ENCODE measurements around the gene IKZF2.

IKZF2 gene

DNA sequence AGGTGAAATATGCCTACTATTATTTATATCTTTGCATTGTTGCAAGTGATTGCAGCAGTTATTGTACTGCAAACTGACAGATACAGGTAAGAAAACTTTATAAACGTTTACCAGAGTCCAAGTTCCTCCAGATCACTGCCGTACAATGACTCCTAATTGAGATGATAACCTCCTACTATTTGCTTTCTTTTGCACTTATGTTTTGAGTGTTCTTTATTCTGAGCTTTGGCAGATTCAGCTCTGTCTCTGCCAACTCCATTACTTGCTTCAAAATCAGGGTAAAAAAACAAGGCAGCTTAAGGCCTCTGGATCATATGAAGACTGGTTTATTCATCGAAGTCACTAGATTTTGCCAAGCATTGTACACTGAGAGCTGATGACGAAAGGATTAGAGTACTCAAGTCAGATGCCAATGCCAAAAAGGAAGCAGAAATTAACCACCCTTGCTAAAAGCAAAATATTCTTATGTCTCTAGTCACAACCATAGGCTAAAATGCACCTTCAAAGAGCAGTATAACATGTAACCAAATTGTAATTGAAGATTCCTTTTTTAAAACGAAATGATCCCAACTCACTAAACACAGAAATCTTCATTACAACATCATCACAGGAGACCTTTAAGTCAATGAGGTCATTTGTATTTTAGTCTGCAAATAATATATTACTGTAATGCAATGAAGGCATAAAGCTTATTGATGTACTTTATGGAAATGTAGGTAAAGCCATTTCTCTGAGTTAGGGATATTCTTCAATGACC lies 10.5 kb upstream of the IKZF2 start:
- Histone ChIP-seq H2AFZ (ENCODE audit: low read depth) (no peak overlapping the region), H3K36me3 (ENCODE audit: insufficient read depth) (no peaks in the 10 kb centered on the region), H3K27me3 (ENCODE audit: insufficient read depth, low read depth) (no peaks in the 10 kb centered on the region), H3K79me2 (ENCODE audit: insufficient read depth, low read depth) (no peaks in the 10 kb centered on the region), H3K4me3 (IDR thresholded peaks at IDR 0.05; ENCODE audit: insufficient read depth, low read depth, low read length) (no peak overlapping the region), H3K9ac (no peak overlapping the region), H3K4me2 (no peak overlapping the region), H4K20me1 (ENCODE audit: insufficient read depth) (no peaks in the 10 kb centered on the region), H3K4me1 (ENCODE audit: low read depth, poor library complexity, severe bottlenecking) (peaks cover 11% of the 10 kb centered on the region), H3K27ac (no peak overlapping the region)
- TF ChIP-seq, protein P1, sequence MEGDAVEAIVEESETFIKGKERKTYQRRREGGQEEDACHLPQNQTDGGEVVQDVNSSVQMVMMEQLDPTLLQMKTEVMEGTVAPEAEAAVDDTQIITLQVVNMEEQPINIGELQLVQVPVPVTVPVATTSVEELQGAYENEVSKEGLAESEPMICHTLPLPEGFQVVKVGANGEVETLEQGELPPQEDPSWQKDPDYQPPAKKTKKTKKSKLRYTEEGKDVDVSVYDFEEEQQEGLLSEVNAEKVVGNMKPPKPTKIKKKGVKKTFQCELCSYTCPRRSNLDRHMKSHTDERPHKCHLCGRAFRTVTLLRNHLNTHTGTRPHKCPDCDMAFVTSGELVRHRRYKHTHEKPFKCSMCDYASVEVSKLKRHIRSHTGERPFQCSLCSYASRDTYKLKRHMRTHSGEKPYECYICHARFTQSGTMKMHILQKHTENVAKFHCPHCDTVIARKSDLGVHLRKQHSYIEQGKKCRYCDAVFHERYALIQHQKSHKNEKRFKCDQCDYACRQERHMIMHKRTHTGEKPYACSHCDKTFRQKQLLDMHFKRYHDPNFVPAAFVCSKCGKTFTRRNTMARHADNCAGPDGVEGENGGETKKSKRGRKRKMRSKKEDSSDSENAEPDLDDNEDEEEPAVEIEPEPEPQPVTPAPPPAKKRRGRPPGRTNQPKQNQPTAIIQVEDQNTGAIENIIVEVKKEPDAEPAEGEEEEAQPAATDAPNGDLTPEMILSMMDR (conservative IDR thresholded peaks at IDR 0.05; ENCODE audit: low read depth, low read length), result no peak

DNA sequence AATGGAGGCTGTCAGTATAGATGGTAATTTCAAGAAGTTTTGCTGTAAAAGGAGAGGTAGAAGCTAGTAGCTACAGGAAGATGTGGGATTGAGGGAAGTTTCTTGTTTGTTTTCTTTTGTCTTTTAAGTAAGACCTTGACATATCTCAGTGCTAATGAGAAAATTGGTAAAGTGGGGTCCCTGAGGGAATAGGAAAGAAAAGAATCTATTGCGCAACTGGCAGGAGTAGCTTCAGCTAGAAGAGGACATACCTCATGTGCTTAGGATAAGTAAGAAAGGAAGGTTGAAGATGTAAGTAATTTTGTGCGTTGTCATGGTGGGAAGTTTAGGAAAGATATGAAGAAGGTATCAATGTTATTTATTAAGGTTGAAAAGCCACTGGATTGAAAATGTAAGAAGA lies 8.4 kb upstream of the IKZF2 start:
- no peaks in the 10 kb centered on the region for H3K79me2 ChIP-seq (ENCODE audit: insufficient read depth, low read depth)
- H3K9ac ChIP-seq, result no peak overlapping the region
- H2AFZ ChIP-seq (ENCODE audit: low read depth), result no peak overlapping the region
- no peaks in the 10 kb centered on the region for H3K36me3 ChIP-seq (ENCODE audit: insufficient read depth)
- H3K4me2 ChIP-seq, result no peak overlapping the region
- peaks cover 19% of the 10 kb centered on the region for H3K4me1 ChIP-seq (ENCODE audit: low read depth, poor library complexity, severe bottlenecking)
- H4K20me1 ChIP-seq (ENCODE audit: insufficient read depth), result no peaks in the 10 kb centered on the region
- no peaks in the 10 kb centered on the region for H3K27me3 ChIP-seq (ENCODE audit: insufficient read depth, low read depth)
- H3K4me3 ChIP-seq (IDR thresholded peaks at IDR 0.05; ENCODE audit: insufficient read depth, low read depth, low read length), result no peak overlapping the region
- TF ChIP-seq, protein P1 (conservative IDR thresholded peaks at IDR 0.05; ENCODE audit: low read depth, low read length), result no peak
- H3K27ac ChIP-seq, result no peak overlapping the region

DNA sequence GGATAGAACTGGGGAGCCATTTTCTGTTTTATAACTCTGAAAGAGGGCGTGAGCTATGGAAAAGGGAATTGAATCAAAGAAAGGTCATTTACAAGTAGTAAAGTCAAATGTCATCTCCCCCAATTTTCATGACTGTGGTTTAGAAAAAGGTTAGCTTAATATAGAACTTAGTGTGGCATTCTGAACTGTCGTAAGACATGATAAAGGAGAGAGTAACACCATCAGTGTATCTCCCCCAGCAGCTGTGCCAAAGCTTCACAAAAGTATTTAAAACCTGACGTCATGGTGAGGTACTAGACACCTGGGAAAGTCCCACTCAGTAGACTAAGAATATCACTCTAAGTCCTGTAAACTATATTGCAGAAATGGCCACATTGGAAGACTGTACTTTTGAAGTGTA lies 5.8 kb upstream of the IKZF2 start:
- Histone ChIP-seq H3K9ac (no peak overlapping the region), H2AFZ (ENCODE audit: low read depth) (no peak overlapping the region), H3K27me3 (ENCODE audit: insufficient read depth, low read depth) (no peaks in the 10 kb centered on the region), H3K4me2 (peak overlapping the region; percentile 21; the same call in 1 of the 2 replicates), H3K79me2 (ENCODE audit: insufficient read depth, low read depth) (0 out of 2 replicates have a peak, but pooled peaks cover 4% of the 10 kb centered on the region), H4K20me1 (ENCODE audit: insufficient read depth) (no peaks in the 10 kb centered on the region), H3K4me1 (ENCODE audit: low read depth, poor library complexity, severe bottlenecking) (peaks cover 34% of the 10 kb centered on the region), H3K27ac (no peak overlapping the region), H3K36me3 (ENCODE audit: insufficient read depth) (no peaks in the 10 kb centered on the region), H3K4me3 (IDR thresholded peaks at IDR 0.05; ENCODE audit: insufficient read depth, low read depth, low read length) (no peak overlapping the region)
- TF ChIP-seq, protein P1 (conservative IDR thresholded peaks at IDR 0.05; ENCODE audit: low read depth, low read length), result no peak

DNA sequence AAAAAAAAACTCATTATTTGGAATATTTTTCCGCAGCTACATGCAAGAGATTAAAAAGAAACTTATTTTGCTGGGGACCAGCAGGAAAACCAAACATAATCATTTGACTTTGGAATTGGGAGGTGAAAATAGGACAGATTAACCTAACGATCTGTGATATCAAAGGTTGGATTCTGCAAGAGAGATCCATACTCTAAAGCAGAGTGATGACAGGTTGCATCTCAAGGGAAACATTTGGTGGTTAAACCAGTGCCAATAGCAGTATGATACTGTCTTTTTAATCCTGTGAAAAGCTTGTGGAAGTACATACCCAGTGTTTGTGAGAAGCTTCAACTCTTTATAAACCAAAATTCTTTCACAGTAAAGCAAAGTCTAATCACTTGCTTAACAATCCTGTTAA lies 5.3 kb upstream of the IKZF2 start:
- no peaks in the 10 kb centered on the region for H3K27me3 ChIP-seq (ENCODE audit: insufficient read depth, low read depth)
- 0 out of 2 replicates have a peak, but pooled peaks cover 4% of the 10 kb centered on the region for H3K79me2 ChIP-seq (ENCODE audit: insufficient read depth, low read depth)
- H2AFZ ChIP-seq (ENCODE audit: low read depth), result no peak overlapping the region
- peak overlapping the region; percentile 21; the same call in 1 of the 2 replicates for H3K4me2 ChIP-seq
- H3K27ac ChIP-seq, result no peak overlapping the region
- H3K9ac ChIP-seq, result no peak overlapping the region
- H4K20me1 ChIP-seq (ENCODE audit: insufficient read depth), result no peaks in the 10 kb centered on the region
- H3K36me3 ChIP-seq (ENCODE audit: insufficient read depth), result no peaks in the 10 kb centered on the region
- no peak overlapping the region for H3K4me3 ChIP-seq (IDR thresholded peaks at IDR 0.05; ENCODE audit: insufficient read depth, low read depth, low read length)
- TF ChIP-seq, protein P1 (conservative IDR thresholded peaks at IDR 0.05; ENCODE audit: low read depth, low read length), result no peak
- H3K4me1 ChIP-seq (ENCODE audit: low read depth, poor library complexity, severe bottlenecking), result peaks cover 34% of the 10 kb centered on the region
